ENCODE data around the gene TMEM86B.

The TMEM86B gene

GRCh38 chr19:55228403-55229031, at the start of gene TMEM86B:
TMEM86B (minus strand) TSS chr19:55228763; CDS start chr19:55228741, 22 bp downstream.
- no peak for DNase-seq (ENCODE audit: low read depth)

- DNase-seq (ENCODE audit: low read depth), result no peak
Measured at GRCh38 chr19:55277494-55277893, 48.9 kb upstream of the TMEM86B start.

GRCh38 chr19:55276720-55277430, 48.3 kb upstream of the TMEM86B start:
- DNase-seq (ENCODE audit: low read depth), result no peak

- DNase-seq (ENCODE audit: low read depth), result no peak
Measured at GRCh38 chr19:55275851-55276719, 47.5 kb upstream of the TMEM86B start.

- DNase-seq (ENCODE audit: low read depth), result no peak
Measured at GRCh38 chr19:55273978-55274707, 45.6 kb upstream of the TMEM86B start.

GRCh38 chr19:55272142-55272541, 43.6 kb upstream of the TMEM86B start:
- no peak for DNase-seq (ENCODE audit: low read depth)

GRCh38 chr19:55270172-55270942, 41.8 kb upstream of the TMEM86B start:
- no peak for DNase-seq (ENCODE audit: low read depth)

- no peak for DNase-seq (ENCODE audit: low read depth)
Measured at GRCh38 chr19:55269299-55269698, 40.7 kb upstream of the TMEM86B start.

- no peak for DNase-seq (ENCODE audit: low read depth)
Measured at GRCh38 chr19:55266840-55267239, 38.3 kb upstream of the TMEM86B start.

GRCh38 chr19:55266404-55266803, 37.8 kb upstream of the TMEM86B start:
- DNase-seq (ENCODE audit: low read depth), result no peak

GRCh38 chr19:55265723-55266386, 37.3 kb upstream of the TMEM86B start:
- no peak for DNase-seq (ENCODE audit: low read depth)

GRCh38 chr19:55265173-55265572, 36.6 kb upstream of the TMEM86B start:
- no peak for DNase-seq (ENCODE audit: low read depth)

- DNase-seq (ENCODE audit: low read depth), result no peak
Measured at GRCh38 chr19:55264531-55264930, 36.0 kb upstream of the TMEM86B start.

GRCh38 chr19:55262359-55262758, 33.8 kb upstream of the TMEM86B start:
- DNase-seq (ENCODE audit: low read depth), result no peak

GRCh38 chr19:55261671-55262126, 33.1 kb upstream of the TMEM86B start:
- DNase-seq (ENCODE audit: low read depth), result no peak

- no peak for DNase-seq (ENCODE audit: low read depth)
Measured at GRCh38 chr19:55259540-55260210, 31.1 kb upstream of the TMEM86B start.

GRCh38 chr19:55258828-55259539, 30.4 kb upstream of the TMEM86B start, which contains the start of gene PPP6R1:
PPP6R1 (minus strand) TSS chr19:55259017; CDS start chr19:55247103, 11,914 bp downstream.
- DNase-seq (ENCODE audit: low read depth), result peak; percentile 99

GRCh38 chr19:55258476-55258827, 29.9 kb upstream of the TMEM86B start:
- DNase-seq (ENCODE audit: low read depth), result no peak
